Urothelium cell line (cell line): ENCODE data around the gene KLHL18.
"Not testable (repeated sequence)": the region's sequence is repeated elsewhere in the genome, so short reads cannot be mapped to it uniquely, and the experiment has no call there.

ENCODE experiments used
- DNase-seq: peaks from one replicate; pipeline ENCODE4 v3.0.0; 2011; ENCODE audit warnings: low spot score, mixed read lengths
- FAIRE-seq: peaks from 2 replicates; lab custom pipeline; 2011; peaks lifted over from hg19 to GRCh38; lab: Jason Lieb, UNC

The KLHL18 gene

GRCh38 chr3:47273564-47273963 is 9.2 kb upstream of the KLHL18 start:
- FAIRE-seq (no peak), DNase-seq (no peak)

- no peak for FAIRE-seq
Observed at GRCh38 chr3:47274652-47275051, 8.1 kb upstream of the KLHL18 start.

GRCh38 chr3:47276558-47276957 is 6.2 kb upstream of the KLHL18 start:
- DNase-seq: no peak
- no peak for FAIRE-seq

More at GRCh38 chr3:47274652-47275051, 8.1 kb upstream of the KLHL18 start:
- DNase-seq: no peak

- FAIRE-seq: no peak
Observed at GRCh38 chr3:47280519-47280918, 2.2 kb upstream of the KLHL18 start.

GRCh38 chr3:47283193-47283537 is 421 bp downstream of the KLHL18 start:
- DNase-seq: no peak
- FAIRE-seq: no peak

More at GRCh38 chr3:47280519-47280918, 2.2 kb upstream of the KLHL18 start:
- DNase-seq: no peak

GRCh38 chr3:47283591-47284364 is 1.0 kb downstream of the KLHL18 start:
- no peak for FAIRE-seq
- DNase-seq: no peak

- DNase-seq: no peak
- FAIRE-seq: no peak
Observed at GRCh38 chr3:47288966-47289910, 6.5 kb downstream of the KLHL18 start.

GRCh38 chr3:47291158-47291753 is 8.5 kb downstream of the KLHL18 start:
- DNase-seq: no peak
- FAIRE-seq: no peak

GRCh38 chr3:47291754-47292420 is 9.1 kb downstream of the KLHL18 start:
- not testable (repeated sequence) for FAIRE-seq, DNase-seq

- FAIRE-seq: no peak
- no peak for DNase-seq
Observed at GRCh38 chr3:47293822-47294221, 11.1 kb downstream of the KLHL18 start.

- DNase-seq (no peak), FAIRE-seq (no peak)
Observed at GRCh38 chr3:47294392-47294791, 11.6 kb downstream of the KLHL18 start.

GRCh38 chr3:47295322-47295721 is 12.6 kb downstream of the KLHL18 start:
- DNase-seq (no peak), FAIRE-seq (no peak)

GRCh38 chr3:47295976-47296375 is 13.2 kb downstream of the KLHL18 start:
- DNase-seq: no peak
- no peak for FAIRE-seq

GRCh38 chr3:47296562-47297302 is 14.0 kb downstream of the KLHL18 start:
- FAIRE-seq: no peak
- no peak for DNase-seq

GRCh38 chr3:47298439-47298838 is 15.7 kb downstream of the KLHL18 start:
- no peak for DNase-seq
- no peak for FAIRE-seq

GRCh38 chr3:47299381-47300318 is 16.9 kb downstream of the KLHL18 start:
- DNase-seq (no peak), FAIRE-seq (no peak)

- DNase-seq (no peak), FAIRE-seq (no peak)
Observed at GRCh38 chr3:47301456-47301855, 18.7 kb downstream of the KLHL18 start.

- DNase-seq (no peak), FAIRE-seq (no peak)
Observed at GRCh38 chr3:47306022-47306421, 23.3 kb downstream of the KLHL18 start.

- not testable (repeated sequence) for FAIRE-seq, DNase-seq
Observed at GRCh38 chr3:47309231-47309630, 26.5 kb downstream of the KLHL18 start.
